ENCODE results near the gene NTPCR.

The NTPCR gene

DNA sequence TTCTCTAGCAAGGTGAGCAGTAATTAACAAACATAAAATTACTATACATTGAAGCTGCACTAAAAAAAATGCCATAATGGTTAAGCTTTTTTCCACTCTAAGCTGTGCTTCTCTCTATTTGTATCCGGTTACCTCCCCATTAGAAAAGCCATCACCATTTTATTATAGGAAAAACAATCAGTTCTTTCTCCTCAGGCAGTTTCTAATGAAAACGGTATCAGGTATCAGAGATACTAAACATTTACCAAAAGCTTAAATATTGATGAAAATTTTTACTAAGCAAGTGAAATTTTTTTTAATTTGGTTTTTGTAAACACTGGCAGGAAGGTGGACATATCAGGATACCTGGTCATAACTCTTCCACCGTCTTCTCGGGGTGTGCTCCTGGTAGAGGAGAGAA is 14.2 kb downstream of the NTPCR start:
- TF ChIP-seq, protein P1, sequence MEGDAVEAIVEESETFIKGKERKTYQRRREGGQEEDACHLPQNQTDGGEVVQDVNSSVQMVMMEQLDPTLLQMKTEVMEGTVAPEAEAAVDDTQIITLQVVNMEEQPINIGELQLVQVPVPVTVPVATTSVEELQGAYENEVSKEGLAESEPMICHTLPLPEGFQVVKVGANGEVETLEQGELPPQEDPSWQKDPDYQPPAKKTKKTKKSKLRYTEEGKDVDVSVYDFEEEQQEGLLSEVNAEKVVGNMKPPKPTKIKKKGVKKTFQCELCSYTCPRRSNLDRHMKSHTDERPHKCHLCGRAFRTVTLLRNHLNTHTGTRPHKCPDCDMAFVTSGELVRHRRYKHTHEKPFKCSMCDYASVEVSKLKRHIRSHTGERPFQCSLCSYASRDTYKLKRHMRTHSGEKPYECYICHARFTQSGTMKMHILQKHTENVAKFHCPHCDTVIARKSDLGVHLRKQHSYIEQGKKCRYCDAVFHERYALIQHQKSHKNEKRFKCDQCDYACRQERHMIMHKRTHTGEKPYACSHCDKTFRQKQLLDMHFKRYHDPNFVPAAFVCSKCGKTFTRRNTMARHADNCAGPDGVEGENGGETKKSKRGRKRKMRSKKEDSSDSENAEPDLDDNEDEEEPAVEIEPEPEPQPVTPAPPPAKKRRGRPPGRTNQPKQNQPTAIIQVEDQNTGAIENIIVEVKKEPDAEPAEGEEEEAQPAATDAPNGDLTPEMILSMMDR (IDR thresholded peaks at IDR 0.05; ENCODE audit: borderline replicate concordance, insufficient read depth, low read depth, low read length): no peak
- H3K4me3 ChIP-seq (ENCODE audit: low read depth, low read length): no peak overlapping the region

DNA sequence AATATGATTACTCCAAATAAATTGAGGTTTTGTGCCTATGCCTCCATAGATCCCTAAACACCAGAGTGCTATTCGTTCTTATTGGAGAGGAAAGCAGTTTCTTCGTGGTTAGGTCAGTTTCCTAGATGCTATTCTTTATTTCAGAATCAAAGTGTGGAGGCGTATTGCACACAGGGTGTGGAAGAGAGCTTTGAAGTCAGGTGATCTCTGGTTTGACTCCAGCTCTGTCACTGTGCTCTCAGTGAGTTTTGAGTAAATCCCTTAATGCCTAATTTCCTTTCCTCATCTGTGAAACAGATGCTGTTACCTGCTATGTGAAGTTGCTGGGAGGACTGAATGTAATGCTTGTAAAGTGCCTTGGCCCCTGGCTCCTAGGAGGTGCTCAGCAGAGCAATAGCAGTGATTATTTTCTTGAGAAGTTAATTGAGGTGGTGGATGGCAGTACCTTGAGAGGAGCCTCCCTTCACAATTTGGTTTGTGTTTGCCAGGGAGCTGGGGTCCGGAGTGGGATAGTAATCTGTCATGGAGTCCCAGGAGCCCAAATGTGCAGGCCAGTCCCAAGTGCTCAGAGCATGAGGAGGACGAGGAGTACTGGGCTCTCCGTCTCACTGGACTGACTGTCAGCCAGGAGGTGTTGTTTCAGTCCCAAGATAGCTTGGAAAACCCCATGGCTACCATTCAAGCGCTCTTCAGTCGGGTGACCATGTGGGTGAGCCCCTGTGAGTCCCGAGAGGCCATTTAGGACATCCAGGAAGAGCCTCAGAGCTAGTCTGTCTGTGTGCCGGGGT is 14.9 kb downstream of the NTPCR start:
- H3K4me3 ChIP-seq (ENCODE audit: low read depth, low read length): no peak overlapping the region

DNA sequence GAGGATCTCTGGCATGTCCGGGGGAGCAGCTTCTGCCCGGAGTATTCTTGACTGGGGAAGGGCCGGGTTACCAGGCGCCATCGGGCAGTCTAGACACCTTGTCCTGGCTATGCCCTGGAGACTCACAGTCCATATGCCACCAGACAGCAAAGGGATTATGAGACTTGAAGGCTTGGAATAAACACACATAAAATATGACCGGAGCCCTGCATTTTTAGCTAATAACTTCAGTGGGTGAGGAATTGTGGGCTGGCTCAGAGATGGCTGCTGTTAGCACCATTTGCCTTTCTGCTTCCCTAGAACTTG is 15.5 kb downstream of the NTPCR start:
- no peak overlapping the region for H3K4me3 ChIP-seq (ENCODE audit: low read depth, low read length)
- TF ChIP-seq, protein P1 (IDR thresholded peaks at IDR 0.05; ENCODE audit: borderline replicate concordance, insufficient read depth, low read depth, low read length): no peak

More for the DNA sequence above, 14.9 kb downstream of the NTPCR start:
- TF ChIP-seq, protein P1 (IDR thresholded peaks at IDR 0.05; ENCODE audit: borderline replicate concordance, insufficient read depth, low read depth, low read length): no peak

DNA sequence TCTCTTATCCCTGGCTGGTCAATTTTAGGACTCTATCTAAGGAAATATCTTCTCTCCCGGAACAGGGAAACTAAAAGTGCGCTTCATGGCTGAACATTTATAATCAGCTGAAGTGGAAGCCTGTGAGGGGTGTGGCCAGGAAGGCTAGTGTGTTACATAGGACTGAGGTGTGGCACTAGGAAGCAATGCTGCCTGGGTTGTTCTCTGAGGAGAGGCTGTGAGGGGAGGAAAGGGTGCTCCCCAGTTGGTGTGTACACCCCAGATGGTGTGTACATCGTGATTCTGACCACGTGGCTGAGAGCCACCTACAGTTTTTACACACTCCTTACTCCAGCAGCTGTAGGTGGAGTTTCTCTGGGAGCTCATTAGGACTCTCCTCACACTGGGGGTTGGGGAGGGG is 16.3 kb downstream of the NTPCR start:
- no peak overlapping the region for H3K4me3 ChIP-seq (ENCODE audit: low read depth, low read length)
- TF ChIP-seq, protein P1 (IDR thresholded peaks at IDR 0.05; ENCODE audit: borderline replicate concordance, insufficient read depth, low read depth, low read length): no peak

DNA sequence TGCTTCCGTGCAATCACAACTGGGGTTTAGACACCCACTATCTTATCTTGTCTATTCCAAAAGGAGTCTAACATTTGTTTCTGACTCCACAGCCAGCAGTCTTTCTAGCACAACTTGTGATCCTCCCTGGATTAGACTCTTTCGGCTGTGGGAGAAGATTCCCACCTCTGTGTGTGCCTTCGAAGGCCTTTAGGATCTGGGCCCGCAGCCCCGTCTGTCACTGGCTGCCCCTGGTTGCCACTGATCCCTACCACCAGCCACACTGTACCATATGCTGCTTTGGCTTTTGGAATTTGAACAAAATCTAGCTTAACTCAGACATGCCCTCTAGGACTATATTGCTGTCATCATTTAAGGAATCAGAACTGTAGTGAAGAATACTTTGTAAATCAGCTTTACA is 18.0 kb downstream of the NTPCR start:
- no peak overlapping the region for H3K4me3 ChIP-seq (ENCODE audit: low read depth, low read length)

DNA sequence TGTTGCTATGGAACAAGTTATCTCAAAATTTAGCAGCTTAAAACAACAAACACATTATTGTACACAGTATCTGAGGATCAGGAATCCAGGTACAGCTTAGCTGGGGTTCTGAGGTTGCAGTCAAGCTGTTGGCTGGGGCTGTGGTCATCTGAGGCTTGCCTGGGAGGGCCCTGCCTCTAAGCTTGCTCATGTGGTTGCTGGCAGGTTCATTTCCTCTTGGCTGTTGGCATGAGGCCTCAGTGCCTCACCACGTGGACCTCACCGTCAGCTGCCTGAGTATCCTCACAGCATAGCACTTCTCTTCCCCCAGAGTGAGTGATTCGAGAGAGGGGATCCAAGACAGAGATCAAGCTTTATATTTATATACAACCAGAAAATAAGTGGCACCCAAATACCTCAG is 18.6 kb downstream of the NTPCR start:
- no peak overlapping the region for H3K4me3 ChIP-seq (ENCODE audit: low read depth, low read length)
- TF ChIP-seq, protein P1 (IDR thresholded peaks at IDR 0.05; ENCODE audit: borderline replicate concordance, insufficient read depth, low read depth, low read length): no peak

More for the DNA sequence above, 18.0 kb downstream of the NTPCR start:
- TF ChIP-seq, protein P1 (IDR thresholded peaks at IDR 0.05; ENCODE audit: borderline replicate concordance, insufficient read depth, low read depth, low read length): no peak

DNA sequence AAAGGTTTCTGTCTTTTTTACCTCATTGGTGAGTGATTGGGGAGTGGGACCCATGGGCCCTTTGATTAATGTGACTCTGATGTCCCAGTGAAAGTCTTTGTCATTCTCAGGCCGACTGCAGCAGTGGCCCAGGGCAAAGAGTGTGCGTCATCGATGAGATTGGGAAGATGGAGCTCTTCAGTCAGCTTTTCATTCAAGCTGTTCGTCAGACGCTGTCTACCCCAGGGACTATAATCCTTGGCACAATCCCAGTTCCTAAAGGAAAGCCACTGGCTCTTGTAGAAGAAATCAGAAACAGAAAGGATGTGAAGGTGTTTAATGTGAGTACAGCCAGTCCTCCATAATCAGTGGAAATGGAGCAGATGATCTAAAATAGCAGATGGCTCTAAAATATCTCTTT is 19.4 kb downstream of the NTPCR start:
- TF ChIP-seq, protein P1 (IDR thresholded peaks at IDR 0.05; ENCODE audit: borderline replicate concordance, insufficient read depth, low read depth, low read length): no peak
- no peak overlapping the region for H3K4me3 ChIP-seq (ENCODE audit: low read depth, low read length)

All from GM12875 (cell line).